HG03571 (cell line): Measurements from ENCODE around the gene EML6.

Source experiments
- ATAC-seq: cut with Tn5 transposase; IDR thresholded peaks from one replicate; pipeline ENCODE4 v1.9.1; 2021; ENCODE audit not compliant: unreplicated experiment

Gene EML6

GRCh38 chr2:54791831-54792230 is 68.4 kb downstream of the EML6 start:
- ATAC-seq, result no peak

- ATAC-seq, result no peak
Observed at GRCh38 chr2:54797307-54797706, 73.8 kb downstream of the EML6 start.

- ATAC-seq, result no peak
Observed at GRCh38 chr2:54801352-54801751, 77.9 kb downstream of the EML6 start.

- no peak for ATAC-seq
Observed at GRCh38 chr2:54803783-54804751, 80.6 kb downstream of the EML6 start.

- ATAC-seq, result no peak
Observed at GRCh38 chr2:54805255-54805654, 81.8 kb downstream of the EML6 start.

- ATAC-seq, result no peak
Observed at GRCh38 chr2:54806975-54807374, 83.5 kb downstream of the EML6 start.

GRCh38 chr2:54808661-54809060 is 85.2 kb downstream of the EML6 start:
- no peak for ATAC-seq

GRCh38 chr2:54809819-54810218 is 86.4 kb downstream of the EML6 start:
- no peak for ATAC-seq

GRCh38 chr2:54810246-54810645 is 86.8 kb downstream of the EML6 start:
- ATAC-seq, result no peak

GRCh38 chr2:54813584-54813983 is 90.1 kb downstream of the EML6 start:
- no peak for ATAC-seq

GRCh38 chr2:54814389-54815147 is 91.1 kb downstream of the EML6 start:
- ATAC-seq, result no peak

- no peak for ATAC-seq
Observed at GRCh38 chr2:54815148-54815539, 91.7 kb downstream of the EML6 start.

- ATAC-seq, result no peak
Observed at GRCh38 chr2:54818226-54818625, 94.8 kb downstream of the EML6 start.

GRCh38 chr2:54820558-54820957 is 97.1 kb downstream of the EML6 start:
- no peak for ATAC-seq

- ATAC-seq, result no peak
Observed at GRCh38 chr2:54824567-54824966, 101.1 kb downstream of the EML6 start.

- no peak for ATAC-seq
Observed at GRCh38 chr2:54830546-54830945, 107.1 kb downstream of the EML6 start.

- ATAC-seq, result no peak
Observed at GRCh38 chr2:54831480-54831879, 108.0 kb downstream of the EML6 start.

- ATAC-seq, result no peak
Observed at GRCh38 chr2:54834721-54835120, 111.3 kb downstream of the EML6 start.

- ATAC-seq, result no peak
Observed at GRCh38 chr2:54836477-54836876, 113.0 kb downstream of the EML6 start.

- peak; percentile 69 for ATAC-seq
Observed at GRCh38 chr2:54838585-54839035, 115.1 kb downstream of the EML6 start.

- no peak for ATAC-seq
Observed at GRCh38 chr2:54839461-54840255, 116.2 kb downstream of the EML6 start.
